Mucosa of descending colon (tissue), 3 donors: ENCODE measurements around the gene MTF1. TPM values are rescaled to one million over a fixed set of nuclear protein-coding genes. Genes with fewer than 3 reads are reported as not detected.

Experiments used
- ATAC-seq: fragments of 200-7000 bp; cut with Tn5 transposase; one replicate; pipeline ENCODE4 v1.9.1; 2020; ENCODE audit warnings: mild to moderate bottlenecking, moderate library complexity
- DNase-seq, 3 donors: peaks; one replicate each; pipeline ENCODE4 v3.0.0-alpha.2; 2020
- H3K36me3 ChIP-seq: fragments of 200-600 bp; one replicate; pipeline ENCODE4 v1.8.0; 2021; ENCODE audit warnings: low read depth, mild to moderate bottlenecking
- H3K4me1 ChIP-seq: fragments of 200-600 bp; one replicate; pipeline ENCODE4 v1.8.0; 2021; ENCODE audit warnings: low read depth, mild to moderate bottlenecking
- H3K4me3 ChIP-seq: fragments of 200-600 bp; one replicate; pipeline ENCODE4 v1.8.0; 2021; ENCODE audit warnings: mild to moderate bottlenecking
- H3K9me3 ChIP-seq: fragments of 200-600 bp; one replicate; pipeline ENCODE4 v1.8.0; 2021; ENCODE audit warnings: mild to moderate bottlenecking
- intact Hi-C, 2 donors: fragments of 100-400 bp; cut with DNase I in 1 of 2; cut with micrococcal nuclease in 1 of 2; formaldehyde crosslinking; loops; one replicate each; pipeline versions ENCODE4 v1.11.0 to v1.11.1; 2022; cut with DNase I, micrococcal nuclease
- total RNA-seq, 3 donors: library from RNA; stranded (reverse); fragmentation: NEBNext Ultra II Directional in 2 of 3; extraction: Animal tissue kit (Norgen Biotek cat#: 25700) in 2 of 3; gene quantifications; one replicate each; pipeline versions ENCODE4 v1.2.1 to v1.2.4, GENCODE V29; 2021 to 2023
- TF ChIP-seq, protein P1 (sequence below): fragments of 200-600 bp; IDR thresholded peaks from one replicate; pipeline ENCODE4 v1.8.0; 2022; ENCODE audit warnings: antibody characterized with exemption, mild to moderate bottlenecking
- donor health status: DM: no; HTN: no; CAD: no; lungs with moderate emphysema.
- donor health status: DM: no; HTN: no; CAD: no.
- donor health status: DM: no; HTN: yes; CAD: no.

MTF1 gene
- total RNA-seq, 3 donors from 2014 or later, result 30.6 to 42.8 (median 35.2) TPM

DNA sequence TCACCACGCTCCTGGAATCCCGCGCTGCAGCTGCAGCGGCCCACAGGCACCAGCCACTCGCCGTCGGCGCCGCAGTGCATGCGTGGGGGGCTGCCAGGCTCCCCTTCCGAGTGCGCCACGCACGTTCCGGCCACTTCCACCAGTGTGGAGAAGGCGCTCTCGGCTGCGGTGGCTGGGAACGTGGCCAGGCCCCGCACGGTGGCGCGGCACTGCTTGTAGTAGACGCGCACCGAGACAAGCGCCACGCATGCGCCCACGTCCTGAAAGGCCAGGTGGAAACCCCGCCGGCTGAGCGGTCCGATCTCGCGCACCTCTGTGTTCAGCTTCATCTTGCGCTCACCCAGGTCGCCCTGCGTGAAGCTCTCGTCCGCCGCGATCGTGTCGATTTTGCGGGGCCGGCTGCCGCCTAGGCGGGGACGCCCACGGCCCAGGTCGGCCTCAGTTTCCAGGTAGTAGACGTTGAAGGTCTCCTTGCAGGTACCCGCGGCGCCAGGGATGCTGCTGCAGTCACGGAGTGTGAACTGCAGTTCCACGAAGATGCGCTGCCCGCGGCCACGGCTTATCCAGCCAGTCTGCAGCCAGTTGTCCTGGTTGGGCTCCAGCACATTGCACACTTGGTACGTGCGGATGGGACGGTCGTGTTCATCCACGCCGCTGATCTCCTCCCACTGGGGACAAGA lies 97.8 kb downstream of the MTF1 start:
- H3K9me3 ChIP-seq, result no peaks in the 10 kb centered on the region
- H3K36me3 ChIP-seq, result no peaks in the 10 kb centered on the region
- H3K4me1 ChIP-seq, result no peaks in the 10 kb centered on the region
- ATAC-seq (no peak), DNase-seq (no peak)
- intact Hi-C loops, result no loop called here
- TF ChIP-seq, protein P1, sequence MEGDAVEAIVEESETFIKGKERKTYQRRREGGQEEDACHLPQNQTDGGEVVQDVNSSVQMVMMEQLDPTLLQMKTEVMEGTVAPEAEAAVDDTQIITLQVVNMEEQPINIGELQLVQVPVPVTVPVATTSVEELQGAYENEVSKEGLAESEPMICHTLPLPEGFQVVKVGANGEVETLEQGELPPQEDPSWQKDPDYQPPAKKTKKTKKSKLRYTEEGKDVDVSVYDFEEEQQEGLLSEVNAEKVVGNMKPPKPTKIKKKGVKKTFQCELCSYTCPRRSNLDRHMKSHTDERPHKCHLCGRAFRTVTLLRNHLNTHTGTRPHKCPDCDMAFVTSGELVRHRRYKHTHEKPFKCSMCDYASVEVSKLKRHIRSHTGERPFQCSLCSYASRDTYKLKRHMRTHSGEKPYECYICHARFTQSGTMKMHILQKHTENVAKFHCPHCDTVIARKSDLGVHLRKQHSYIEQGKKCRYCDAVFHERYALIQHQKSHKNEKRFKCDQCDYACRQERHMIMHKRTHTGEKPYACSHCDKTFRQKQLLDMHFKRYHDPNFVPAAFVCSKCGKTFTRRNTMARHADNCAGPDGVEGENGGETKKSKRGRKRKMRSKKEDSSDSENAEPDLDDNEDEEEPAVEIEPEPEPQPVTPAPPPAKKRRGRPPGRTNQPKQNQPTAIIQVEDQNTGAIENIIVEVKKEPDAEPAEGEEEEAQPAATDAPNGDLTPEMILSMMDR, result no peak
- H3K4me3 ChIP-seq, result no peak overlapping the region

Other genes starting within 250 kb of the MTF1 start
- gene RSPO1, start 224.7 kb downstream of the MTF1 start, total RNA-seq, result 1 to 10 TPM in 1 of 3 donors, under 1 TPM in 2; 0.12 to 1.7 (median 0.53) TPM
- gene CDCA8, start 167.1 kb downstream of the MTF1 start, total RNA-seq, result 10 to 100 TPM in 2 of 3 donors, 1 to 10 TPM in 1; 3.8 to 16.8 (median 10.1) TPM
- gene EPHA10, start 94.5 kb downstream of the MTF1 start, total RNA-seq, result 10 to 100 TPM; 45.3 to 74.4 (median 66.0) TPM
- 1 to 10 TPM; 5.4 to 7.6 (median 6.5) TPM for gene MANEAL, start 65.7 kb downstream of the MTF1 start, total RNA-seq
- gene C1orf122, start 51.8 kb downstream of the MTF1 start, total RNA-seq, result 10 to 100 TPM; 29.2 to 39.0 (median 34.2) TPM
- 10 to 100 TPM; 13.3 to 13.9 (median 13.4) TPM for gene YRDC, start 51.4 kb downstream of the MTF1 start, total RNA-seq
- 10 to 100 TPM; 21.5 to 37.9 (median 28.1) TPM for gene INPP5B, start 87.5 kb upstream of the MTF1 start, total RNA-seq
- gene SF3A3, start 130.4 kb upstream of the MTF1 start, total RNA-seq, result 10 to 100 TPM; 38.3 to 47.1 (median 44.7) TPM
- 10 to 100 TPM in 1 of 3 donors, 1 to 10 TPM in 2; 2.0 to 34.1 (median 8.7) TPM for gene FHL3, start 145.9 kb upstream of the MTF1 start, total RNA-seq
- 10 to 100 TPM; 13.7 to 35.7 (median 15.3) TPM for gene UTP11, start 153.1 kb upstream of the MTF1 start, total RNA-seq
- not detected for gene POU3F1, start 187.2 kb upstream of the MTF1 start, total RNA-seq